ENCODE results near the gene SYT1.

The SYT1 gene

GRCh38 chr12:79454338-79454843, 589.8 kb downstream of the SYT1 start:
- no peak for DNase-seq

GRCh38 chr12:79455286-79455685, 590.7 kb downstream of the SYT1 start:
- no peak for DNase-seq

GRCh38 chr12:79482323-79482722, 617.7 kb downstream of the SYT1 start:
- no peak for DNase-seq

GRCh38 chr12:79482921-79483320, 618.3 kb downstream of the SYT1 start:
- DNase-seq: no peak

GRCh38 chr12:79486154-79486553, 621.6 kb downstream of the SYT1 start:
- DNase-seq: no peak

GRCh38 chr12:79487386-79488110, 623.0 kb downstream of the SYT1 start:
- no peak for DNase-seq
